OCI-M1 (cell line): ENCODE measurements around the gene PPHLN1.
"Not testable (repeated sequence)": the region's sequence is repeated elsewhere in the genome, so short reads cannot be mapped to it uniquely, and the experiment has no call there.

Experiments used
- DNase-seq: peaks from one replicate; lab custom pipeline; 2025; lab: John Stamatoyannopoulos, UW

The PPHLN1 gene

DNA sequence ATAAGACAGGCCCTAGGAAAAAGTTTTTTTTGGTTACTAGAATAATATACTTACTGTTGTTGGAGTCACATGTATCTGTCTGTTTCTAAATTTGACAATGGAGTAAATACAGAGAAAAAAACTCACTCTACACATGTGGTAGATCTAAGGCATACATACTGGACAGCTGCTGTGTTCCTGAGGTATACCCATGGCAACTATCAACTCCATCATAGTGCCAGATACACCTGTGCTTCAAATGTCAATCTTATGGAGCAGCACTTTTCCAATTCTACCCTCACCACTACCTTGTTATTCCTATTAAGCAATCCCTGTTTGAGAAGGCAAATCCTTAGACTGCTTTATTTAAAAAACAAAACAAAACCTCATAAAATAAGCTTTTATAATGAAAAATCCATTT is 3.4 kb upstream of the PPHLN1 start:
- DNase-seq = no peak

DNA sequence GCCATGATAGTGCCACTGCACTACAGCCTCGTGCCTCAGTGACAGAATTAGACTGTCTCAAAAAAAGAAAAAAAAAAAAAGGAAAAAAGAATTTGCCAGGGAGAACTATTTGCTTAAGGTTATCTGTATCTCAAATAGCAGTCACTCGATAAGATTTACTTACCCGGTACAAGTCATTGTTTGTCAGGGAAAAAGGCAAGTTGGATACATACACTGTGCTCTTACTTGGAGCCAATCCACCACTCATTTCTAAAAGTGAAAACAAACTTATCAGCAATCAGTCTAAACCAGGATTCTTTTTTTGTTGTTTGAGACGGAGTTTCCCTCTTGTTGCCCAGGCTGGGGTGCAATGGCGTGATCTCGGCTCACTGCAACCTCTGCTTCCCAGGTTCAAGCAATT is 2.1 kb upstream of the PPHLN1 start:
- DNase-seq = no peak

DNA sequence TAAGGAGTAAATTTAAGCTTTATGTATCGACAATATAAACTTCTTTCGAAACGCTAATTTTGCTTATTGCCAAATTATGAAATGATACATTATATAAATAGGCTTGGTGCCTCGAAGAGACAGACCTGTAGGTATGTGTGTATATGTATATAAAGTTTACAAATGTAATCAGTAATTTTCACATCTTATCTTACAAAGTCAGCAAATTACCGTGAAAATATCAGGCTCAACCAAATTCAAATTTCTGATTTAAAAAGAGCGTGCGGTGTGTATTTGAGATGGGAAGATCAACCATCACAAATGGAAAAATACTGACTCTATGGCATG is 678 bp upstream of the PPHLN1 start:
- DNase-seq = no peak

DNA sequence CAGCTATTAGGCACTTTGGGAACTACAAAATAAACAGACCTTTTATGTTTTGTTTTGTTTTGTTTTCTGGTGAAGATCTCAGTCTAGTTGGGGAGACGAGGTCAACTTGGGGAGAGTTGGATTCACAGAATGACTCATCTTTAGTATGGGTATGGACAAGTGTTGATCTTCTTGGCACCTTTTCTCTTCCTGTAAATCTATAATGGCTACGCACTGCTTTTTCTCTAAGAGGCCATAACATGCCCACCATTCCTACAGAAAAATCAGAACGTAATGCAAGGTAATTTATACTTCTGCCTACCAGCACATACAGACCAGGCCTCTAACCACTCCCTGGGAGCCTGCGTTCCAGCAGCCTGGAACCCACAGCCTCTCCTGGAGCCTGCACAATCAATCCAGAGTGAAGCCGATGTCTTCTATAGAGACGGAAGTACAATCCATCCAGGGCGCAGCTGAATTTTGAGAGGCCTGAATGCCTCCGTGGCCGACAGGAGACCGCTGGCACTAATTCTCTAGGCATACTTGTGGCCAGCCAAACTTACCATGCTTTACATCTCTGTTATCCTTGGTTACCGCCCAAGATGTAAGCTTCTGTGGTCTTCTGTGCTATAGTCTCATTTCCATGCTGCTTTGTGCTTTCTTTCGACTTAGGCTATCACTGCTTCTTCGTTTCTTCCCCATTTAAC is 717 bp downstream of the PPHLN1 start:
- DNase-seq = peak; percentile 61

DNA sequence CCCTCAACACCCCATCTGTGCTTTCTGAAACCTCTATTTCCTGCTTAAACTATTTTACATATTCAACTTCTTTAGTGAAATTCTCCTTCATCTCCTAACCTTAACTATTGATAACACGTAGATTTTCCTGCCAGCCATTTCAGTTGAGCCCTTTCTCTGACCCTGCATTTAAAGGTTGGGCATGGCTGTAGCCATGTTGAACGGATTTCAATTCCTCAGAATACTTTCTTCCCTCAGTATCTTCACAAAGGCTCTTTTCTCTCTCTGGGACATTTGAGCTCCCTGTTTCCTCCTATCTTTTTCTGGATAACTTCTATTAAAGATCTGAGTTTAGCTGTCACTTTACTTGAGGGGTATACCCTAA is 1.2 kb downstream of the PPHLN1 start:
- no peak for DNase-seq

DNA sequence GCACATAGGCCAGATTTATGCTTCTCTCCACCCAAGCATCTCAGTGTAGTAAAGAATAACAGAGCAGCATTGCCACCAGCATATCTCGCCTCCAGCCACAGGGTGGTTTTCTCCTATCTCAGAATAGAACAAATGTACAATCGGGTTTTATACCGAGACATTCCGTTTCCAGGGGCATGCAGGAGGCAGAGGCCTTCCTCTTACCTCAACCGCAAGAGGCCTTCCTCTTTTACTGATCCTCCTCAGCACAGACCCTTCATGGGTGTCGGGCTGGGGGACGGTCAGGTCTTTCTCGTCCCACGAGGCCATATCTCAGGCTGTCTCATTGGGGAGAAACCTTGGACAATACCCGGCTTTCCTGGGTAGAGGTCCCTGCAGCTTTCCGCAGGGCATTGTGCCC is 4.1 kb downstream of the PPHLN1 start:
- peak; percentile 55 for DNase-seq

DNA sequence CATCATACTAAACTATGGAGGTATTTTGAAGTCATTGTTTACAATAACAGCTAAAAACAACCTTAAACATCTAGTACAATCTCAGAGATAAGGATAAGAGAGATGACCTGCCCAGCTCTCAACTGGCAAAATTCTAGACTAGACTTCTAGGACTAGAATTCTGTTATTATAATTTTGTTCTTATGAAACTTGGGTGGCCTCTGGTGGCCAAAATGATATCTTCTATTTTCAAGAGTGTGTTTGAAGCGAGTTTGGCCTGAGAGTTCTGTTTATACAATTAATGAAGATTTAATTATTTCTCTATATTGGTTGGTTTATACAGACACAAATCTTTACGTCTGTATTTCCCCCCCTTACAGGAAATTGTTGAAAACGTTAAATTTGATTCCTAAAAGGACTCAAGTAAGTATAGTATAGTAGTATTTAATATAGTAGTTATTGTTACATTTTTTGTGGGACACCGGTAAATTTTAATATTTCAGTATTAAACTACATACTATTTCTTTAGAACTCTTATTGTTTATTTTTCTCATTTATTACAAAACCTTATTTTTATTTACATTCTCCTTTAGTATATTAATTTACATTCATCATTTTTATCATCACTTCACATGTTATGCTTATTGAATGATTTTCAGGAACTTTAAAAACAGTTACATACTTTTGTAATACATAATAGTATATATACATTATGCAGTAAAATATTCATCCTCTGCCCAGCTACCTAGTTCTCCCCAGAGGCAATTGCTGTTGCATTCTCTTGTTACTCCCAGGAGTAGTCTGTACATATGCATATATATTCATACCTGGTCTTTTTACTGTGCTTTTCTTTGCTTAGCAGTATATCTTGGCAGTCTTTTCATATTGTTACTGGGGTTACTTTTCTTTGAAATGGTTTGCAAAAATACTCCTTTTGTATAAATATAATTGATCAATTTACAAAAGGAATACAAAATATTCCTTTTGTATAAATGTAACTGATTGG is 6.6 kb downstream of the PPHLN1 start:
- peak; percentile 82 for DNase-seq

DNA sequence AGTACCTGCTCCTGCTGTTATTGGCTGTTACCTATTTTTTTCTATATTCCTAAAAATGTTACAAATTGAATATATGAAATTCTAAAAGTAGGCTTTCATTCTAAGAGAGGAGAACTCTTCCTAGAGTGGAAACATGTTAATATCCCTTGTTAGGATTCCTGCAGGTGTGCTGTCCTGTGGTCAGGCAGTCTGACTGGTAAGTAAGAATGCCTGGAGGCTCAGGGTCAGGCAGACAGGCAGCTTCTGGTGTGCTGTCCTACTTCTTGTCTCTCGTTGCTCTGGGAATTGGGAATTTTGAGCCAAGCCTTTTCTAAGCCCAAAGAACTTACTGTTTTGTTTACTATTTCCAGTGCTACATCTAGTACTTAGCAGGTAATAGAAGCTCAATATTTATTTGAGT is 10.3 kb downstream of the PPHLN1 start:
- no peak for DNase-seq

DNA sequence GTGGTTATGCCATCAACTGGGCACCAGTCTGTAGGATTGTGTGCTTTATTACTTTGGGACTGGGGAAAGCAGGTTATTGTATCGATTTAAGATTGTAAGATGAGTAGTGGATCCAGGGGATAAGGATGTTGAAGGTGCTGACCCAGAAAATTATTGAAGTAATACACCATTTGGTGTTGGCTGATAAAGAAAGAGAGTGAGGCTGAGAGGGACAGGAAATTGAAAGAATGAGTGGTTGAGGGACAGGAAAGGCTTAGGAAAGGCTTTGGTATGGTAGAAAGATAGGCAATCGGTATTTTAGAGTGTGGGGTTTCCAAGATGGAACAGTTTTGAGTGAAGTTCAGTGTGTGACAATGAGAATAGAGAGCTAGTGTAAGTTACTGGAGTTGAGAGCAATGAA is 12.3 kb downstream of the PPHLN1 start:
- DNase-seq = peak; percentile 18

DNA sequence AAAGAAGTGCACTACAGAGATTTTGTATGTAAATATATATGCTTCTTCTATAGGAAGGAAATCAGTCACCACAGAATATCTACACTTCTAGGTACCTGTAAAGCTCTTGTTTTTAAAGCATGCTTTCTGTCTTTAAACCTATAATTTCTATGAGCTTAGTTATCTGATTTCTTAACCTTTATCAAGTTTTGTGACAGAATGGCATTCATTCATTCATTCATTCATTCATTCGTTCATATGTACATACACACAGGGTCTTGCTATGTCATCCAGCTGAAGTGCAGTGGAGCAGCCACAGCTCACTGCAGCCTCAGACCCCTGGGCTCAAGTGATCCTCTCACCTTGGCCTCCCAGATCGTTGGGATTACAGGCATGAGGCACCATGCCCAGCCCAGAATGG is 16.1 kb downstream of the PPHLN1 start:
- DNase-seq = no peak

DNA sequence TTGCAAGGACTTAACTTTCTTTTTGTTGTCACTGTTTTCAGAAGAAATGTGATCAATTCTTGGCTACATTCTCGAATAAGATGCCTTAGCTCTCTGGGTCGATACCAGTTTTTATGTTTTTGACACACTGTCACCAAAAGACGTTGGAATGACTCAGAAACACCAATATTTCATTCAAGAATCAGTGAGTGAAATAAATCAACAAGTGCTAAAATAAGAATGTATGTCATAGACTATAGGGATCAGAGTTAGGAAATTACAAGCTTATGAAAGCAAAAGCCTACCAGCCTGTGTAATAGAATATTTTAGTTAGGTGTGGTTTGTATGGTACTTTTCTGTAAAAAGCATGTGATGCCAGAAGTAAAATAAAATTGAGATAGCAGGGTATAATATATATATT is 17.8 kb downstream of the PPHLN1 start:
- DNase-seq = no peak

DNA sequence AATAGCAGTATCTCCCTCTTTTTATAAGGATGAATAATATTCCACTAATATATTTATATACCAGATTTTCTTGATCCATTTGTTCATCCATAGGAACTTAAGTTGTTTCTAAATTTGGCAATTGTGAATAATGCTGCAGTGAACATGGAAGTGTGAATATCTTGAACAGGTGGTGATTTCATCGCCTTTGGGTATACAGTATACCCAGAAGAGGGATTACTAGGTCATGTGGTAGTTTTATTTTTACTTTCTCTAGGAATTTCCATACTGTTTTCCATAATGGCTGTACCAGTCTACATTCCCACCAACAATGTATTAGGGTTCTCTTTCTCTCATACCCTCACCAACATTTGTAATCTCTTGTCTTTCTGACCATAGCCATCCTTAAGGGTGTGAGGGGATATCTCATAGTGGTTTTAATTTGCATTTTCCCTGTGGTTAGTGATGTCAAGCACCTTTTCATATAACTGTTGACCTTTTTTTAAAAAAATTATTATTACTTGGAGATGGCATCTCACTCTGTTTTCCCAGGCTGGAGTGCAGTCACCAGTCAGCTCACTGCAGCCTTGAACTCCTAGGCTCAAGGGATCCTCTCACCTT is 20.5 kb downstream of the PPHLN1 start:
- DNase-seq = no peak

DNA sequence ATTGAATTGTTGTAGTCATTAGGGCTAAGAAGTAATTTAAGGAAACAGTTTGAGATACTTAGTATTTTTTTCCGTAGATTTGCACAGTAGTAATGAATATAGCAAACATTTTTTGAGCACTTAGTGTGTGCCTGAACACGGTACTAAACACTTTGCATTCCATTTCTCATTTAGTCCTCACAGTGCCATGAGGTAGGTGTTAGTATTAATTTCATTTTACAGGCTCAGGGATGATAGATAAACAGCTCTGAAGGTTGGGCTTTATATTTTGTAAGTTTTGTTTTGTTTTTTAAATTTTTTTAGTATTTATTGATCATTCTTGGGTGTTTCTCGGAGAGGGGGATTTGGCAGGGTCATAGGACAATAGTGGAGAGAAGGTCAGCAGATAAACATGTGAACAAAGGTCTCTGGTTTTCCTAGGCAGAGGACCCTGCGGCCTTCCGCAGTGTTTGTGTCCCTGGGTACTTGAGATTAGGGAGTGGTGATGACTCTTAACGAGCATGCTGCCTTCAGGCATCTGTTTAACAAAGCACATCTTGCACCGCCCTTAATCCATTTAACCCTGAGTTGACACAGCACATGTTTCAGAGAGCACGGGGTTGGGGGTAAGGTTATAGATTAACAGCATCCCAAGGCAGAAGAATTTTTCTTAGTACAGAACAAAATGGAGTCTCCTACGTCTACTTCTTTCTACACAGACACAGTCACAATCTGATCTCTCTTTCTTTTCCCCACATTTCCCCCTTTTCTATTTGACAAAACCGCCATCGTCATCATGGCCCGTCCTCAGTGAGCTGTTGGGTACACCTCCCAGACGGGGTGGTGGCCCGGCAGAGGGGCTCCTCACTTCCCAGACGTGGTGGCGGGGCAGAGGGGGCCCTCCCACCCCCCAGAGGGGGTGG is 23.4 kb downstream of the PPHLN1 start:
- not testable (repeated sequence) for DNase-seq

DNA sequence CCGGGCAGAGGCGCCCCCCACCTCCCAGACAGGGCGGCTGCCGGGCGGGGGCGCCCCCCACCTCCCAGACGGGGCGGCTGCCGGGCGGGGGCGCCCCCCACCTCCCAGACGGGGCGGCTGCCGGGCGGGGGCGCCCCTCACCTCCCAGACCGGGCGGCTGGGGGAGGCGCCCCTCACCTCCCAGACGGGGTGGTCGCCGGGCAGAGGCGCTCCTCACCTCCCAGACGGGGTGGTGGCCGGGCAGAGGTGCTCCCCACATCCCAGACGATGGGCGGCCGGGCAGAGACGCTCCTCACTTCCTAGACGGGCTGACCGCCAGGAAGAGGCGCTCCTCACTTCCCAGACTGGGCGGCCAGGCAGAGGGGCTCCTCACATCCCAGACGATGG is 24.0 kb downstream of the PPHLN1 start:
- DNase-seq = not testable (repeated sequence)

DNA sequence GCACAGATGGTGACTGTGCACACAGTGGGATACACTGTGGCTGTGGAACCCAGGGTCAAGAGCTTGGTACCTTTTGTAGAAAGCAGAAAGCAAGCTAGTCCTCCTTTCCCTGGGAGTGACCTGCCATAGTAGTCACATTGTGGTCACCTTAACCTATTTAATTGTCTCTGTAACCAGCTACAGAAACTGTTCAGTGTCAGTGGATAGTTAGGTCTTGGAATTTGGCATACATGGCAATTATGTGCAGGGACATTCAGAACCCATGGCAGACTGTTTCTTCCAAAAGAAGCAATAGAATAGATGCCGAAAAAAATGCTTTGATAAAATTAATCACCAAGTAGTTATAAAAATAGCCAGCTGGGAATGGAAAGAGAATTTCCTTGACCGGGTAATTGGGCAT is 30.4 kb downstream of the PPHLN1 start:
- no peak for DNase-seq

DNA sequence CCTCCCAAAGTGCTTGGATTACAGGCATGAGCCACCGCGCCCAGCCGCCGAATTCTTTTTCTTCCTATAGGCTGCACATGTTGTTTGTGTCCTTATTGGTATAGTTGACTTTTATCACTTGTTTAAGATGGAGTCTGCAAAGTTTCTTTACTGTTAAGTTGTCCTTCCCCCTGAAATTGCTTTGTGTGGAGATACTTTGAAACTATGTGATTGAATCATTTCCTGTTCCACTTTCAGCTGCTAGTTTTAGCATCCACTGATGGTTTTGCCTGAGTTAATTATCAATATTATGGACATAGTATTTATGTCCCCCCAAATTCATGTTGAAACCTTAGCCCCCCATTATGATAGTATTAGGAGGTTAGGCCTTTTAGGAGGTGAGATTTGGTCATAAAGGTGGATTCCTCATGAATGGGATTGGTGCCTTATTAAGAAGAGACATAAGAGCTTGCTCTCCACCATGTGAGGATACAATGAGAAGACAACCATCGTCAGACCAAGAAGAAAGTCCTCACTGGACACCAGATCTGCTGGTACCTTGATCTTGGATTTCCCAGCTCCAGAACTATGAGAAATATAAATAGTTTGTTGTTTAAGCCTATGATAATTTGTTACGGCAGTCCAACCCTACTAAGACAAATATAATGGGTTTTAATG is 34.9 kb downstream of the PPHLN1 start:
- no peak for DNase-seq

DNA sequence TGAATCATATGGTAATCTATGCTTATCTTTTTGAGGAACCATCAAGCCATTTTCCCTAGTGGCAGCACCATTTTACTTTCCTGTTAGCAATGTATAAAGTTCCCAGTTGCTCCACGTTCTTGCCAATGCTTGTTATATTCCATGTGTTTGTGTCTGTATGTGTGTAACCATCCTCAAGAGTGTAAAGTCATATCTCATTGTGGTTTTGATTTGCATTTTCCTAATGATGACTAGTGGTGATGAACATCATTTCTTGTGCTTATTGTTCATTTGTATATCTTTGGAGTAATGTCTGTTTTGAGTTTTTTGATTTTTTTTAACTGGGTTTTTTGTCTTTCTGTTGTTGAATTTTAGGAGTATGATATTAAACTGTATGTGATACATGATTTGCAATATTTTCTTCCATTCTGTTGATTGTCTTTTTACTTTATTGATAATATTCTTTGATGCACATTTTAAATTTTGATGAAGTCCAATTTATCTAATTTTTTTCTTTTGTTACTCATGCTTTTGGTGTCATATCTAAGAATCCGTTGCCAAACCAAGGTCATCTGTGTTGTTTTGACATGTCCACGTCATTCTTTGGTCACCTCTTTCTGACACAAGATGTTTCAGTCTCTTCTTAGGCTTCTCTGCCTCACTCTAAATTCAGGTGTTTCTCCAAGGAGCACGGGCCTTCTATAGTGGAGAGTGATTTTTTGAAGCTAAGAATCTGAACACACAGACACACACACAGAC is 36.1 kb downstream of the PPHLN1 start:
- no peak for DNase-seq

DNA sequence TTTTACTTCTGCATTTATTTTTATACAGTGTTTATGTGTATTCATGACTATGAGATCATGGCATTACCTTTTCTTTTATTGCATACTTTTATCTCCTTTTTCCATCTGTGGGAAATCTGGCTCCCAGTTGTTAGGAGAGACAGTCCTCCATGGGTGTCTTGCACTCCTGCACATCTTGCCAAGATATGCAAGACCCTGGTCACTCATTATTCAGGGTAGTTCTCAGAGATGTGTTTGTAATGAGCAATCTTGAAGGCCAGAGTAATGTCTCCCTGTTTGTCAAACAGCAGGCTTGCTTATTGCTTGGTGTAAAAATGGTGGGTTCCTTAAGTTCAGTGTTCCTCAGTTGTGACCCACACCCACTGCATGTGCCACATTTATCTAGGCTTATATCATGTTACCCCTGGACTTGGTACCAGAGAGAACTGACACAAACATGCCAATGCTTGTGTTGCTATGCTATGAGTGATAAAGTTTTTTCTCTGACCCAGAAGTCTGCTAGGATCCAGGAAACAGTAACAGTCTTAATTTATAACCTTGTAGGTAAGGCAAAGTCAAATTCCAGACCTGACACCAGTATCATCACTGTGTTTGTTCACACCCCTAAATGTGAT is 36.8 kb downstream of the PPHLN1 start:
- no peak for DNase-seq

DNA sequence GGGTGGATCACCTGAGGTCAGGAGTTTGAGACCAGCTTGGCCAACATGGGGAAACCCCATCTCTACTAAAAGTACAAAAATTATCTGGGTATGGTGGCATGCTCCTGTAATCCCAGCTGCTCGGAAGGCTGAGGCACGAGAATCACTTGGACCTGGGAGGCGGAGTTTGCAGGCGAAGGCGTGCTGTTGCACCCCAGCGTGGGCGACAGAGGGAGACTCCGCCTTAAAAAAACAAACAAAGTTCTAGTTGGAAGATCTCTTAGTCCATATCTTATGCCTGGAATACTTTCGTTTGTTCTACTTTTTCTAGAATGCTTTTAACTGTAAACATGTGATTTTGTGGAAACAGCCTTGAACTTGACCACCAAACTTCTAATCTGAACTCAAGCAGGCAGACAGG is 38.7 kb downstream of the PPHLN1 start:
- no peak for DNase-seq

DNA sequence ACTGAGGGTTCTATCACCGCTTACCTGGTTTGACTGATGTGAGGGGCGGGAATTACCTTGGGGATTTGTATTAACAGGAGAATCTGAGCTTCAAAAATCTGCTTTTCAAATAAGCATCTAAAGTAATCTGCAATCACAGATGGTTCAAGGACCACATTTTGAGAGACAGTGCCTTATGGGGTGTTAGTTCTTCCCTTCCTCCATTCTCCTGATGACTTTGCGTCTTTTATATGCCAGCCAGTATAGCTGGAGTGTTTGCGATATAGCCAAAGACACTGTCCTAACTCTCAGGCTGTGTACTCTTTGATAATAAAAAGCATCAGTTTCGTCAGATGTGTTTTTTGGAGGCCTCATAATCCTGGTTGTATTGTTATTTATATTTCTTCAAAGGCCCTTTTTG is 39.5 kb downstream of the PPHLN1 start:
- no peak for DNase-seq
